DMS53 (cell line): ENCODE measurements around the gene GREB1.

Experiments
- DNase-seq: peaks from one replicate; lab custom pipeline; 2025; lab: John Stamatoyannopoulos, UW

GREB1 gene

DNA sequence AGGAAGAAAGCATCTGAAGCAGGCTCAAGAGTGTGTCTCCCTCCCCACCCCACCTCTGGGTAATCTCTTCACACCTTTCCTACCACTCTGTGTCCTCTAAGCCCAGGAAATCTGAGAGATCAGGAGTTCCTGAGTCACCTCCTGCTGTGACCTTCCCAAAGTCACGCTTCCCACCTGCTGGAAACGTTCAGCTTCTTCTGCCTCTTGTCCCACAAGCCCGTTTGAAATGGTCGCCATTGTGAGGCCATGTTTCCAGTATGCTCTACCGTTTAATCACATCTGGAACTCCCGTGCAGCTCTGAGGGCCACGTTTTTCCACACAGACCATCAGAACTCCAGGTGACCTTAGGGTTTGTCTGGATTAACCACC lies 25.9 kb downstream of the GREB1 start:
- no peak for DNase-seq

DNA sequence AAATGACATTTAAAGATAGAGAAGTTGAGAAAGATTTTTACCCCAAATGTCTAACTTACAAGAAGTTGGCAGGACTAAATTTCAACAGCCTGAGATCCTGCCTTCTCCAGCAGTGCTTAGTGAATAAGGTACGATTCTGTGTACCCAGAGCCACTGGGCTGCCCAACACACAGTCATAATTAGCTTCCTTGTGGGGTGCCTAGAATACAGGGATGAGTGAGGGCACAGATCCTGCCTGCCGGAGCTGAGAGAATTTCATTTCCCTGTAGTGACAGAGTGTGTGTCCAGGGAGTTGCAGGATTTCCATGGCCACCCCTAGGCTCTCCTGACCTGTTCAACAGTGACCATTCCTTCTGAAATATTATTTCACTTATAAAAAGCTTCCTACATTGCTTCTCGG lies 27.0 kb downstream of the GREB1 start:
- no peak for DNase-seq

DNA sequence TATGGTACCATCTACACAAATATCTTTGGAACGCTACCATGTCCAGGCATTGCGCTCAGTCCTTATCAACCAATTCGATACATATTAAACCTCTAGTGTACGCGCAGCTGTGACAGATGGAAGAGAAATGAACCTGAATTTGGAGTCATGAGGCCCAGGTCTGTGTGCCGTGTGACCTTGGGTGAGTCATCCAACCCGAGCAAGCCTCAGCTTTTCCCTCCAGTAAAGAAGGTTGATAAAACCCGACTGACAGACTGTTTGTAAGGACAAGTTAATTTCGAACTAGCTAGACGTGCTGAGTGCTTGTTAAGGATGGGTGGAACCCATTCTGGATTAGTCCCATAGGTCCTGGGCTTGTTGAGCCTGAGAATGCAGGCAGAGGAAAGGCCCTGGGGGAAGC lies 28.2 kb downstream of the GREB1 start:
- DNase-seq = peak; percentile 5

DNA sequence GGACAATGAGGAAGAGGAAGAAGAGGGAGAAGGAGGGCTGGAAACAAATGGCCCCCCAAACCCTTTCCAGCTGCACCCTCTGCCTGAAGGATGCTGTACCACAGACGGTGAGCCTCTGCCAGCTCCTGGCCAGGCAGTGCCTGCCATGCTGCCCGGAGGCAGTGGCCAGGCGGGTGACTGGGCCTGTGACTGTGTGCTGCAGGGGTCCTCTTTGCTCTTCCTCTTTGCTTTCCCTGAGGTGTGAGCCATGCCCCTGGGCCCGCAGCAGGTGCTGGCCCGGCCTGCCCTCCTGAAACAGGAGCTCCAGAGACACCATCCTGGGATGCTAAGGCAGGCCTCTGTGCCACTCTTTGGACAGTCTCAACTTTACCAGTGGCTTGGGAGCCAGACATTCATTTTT lies 28.6 kb downstream of the GREB1 start:
- DNase-seq = no peak

DNA sequence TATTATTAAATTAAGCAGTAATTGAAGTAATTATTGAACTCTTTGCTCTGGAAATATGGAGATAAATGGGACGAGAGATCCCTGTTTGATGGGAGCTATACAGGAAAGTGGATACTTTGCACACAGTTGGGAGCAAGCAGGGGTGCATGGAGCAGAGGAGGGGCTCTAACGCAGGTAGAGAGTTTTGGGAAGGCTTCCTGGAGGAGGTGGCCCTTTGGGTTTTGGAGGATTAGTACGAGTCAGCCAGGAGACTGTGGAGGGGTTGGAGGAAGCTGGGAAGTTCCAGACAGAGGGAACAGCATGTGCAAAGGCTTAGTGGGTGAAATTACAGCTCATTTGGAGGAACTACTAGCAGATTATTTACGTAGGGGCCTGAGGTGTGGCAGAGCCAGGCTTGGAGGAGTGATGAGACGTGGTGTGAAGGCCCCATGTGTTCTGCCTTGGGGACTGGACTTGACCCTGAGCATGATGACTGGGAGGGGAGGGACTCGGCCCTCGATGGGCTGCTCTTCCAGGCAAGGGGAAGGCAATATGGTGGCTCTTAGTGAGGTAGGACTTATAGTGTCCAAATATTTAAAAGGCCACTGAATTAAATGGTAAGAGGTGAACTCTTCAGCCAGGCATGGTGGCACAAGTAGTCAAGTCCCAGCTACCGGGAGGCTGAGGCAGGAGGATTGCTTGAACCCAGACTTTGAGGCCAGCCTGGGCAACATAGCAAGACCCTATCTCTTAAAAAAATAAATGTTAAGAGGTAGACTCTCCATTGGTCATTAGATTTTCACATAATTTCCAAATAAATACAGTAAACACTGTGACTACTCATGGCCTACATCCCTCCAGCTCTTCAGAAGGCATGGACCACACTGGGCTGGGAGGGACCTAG lies 30.2 kb downstream of the GREB1 start:
- no peak for DNase-seq

DNA sequence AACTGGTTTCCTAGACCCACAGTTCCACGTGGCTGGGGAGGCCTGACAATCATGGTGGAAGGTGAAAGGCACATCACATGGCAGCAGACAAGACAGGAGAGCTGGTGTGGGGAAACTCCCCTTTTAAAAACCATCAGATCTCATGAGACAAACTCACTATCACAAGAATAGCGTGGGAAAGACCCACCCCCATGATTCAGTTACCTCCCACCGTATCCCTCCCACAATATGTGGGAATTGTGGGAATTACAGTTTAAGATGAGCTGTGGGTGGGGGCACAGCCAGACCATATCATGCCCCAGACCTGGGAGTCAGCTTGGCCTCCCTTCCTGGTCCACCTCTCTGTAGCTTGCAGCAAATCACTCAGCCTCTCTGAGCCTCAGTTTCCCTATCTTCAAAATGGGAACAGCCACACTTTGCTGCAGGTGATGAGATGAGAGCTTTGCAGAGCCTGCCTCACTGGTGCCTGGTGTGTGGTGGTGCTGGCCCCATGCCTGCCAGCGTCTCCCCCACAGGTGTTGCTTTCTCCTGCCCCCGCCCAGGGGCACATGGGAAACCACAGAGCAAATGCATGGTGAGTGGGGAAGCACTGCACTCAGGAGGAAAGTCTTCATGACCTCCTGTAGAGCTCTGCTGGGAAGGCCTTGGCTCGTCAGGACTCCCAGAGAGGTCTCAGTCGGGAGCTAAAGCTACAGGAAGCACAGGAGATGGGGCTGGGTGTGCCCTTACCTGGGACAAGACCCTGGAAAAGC lies 31.1 kb downstream of the GREB1 start:
- no peak for DNase-seq

DNA sequence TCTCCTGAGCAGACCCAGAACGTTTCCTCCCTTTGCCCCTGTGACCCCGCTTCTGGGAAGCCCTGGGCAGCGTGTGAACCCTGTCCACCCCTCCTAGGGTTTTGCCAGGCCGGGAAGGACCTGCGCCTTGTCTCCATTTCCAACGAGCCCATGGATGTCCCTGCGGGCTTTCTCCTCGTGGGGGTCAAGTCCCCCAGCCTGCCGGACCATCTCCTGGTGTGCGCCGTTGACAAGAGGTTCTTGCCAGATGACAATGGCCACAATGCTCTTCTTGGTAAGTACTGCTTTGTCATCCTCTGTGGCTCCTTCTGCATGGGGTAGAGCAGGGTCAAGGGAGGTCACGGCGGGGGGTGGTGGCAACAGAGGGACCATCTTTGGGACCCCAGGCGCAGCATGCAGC lies 32.5 kb downstream of the GREB1 start:
- DNase-seq = no peak

DNA sequence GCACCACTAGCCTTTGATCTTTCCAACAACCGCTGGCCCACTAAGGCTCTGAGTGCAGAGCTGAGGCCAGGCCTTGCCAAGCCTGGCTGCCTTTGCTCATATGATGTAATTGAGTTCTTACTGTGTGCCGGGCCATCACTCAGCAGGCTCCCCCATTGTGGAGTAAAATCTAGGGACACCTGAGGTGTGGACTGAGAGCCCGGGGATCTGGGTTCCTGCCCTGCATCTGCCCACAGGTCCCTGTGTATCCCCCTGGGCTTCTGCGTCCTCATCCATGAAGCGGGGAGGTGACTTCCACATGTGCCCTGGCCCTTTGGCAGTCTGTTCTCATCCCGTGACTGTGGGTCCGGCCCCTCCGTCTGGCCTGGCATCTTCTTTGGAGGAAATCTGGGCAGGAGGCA lies 33.8 kb downstream of the GREB1 start:
- DNase-seq = no peak

DNA sequence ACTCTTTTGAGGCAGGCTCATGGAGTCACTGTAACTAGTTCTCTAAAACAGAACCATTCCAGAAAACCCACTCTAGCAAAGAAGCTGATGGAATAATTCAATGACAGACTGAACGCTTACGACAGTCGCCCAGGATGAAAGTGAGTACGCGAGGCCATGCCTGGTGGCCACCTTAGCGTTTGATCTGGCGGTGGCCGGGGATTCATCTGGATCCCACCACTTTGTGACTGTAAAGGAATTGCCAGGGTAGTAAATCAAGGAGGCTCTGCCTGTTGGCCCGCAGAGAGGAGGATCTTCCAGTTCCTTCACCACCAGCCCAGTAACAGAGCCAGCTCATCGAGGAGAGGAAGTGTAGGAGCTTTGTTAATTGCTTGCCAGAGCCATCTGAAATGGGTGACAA lies 34.6 kb downstream of the GREB1 start:
- DNase-seq = no peak

DNA sequence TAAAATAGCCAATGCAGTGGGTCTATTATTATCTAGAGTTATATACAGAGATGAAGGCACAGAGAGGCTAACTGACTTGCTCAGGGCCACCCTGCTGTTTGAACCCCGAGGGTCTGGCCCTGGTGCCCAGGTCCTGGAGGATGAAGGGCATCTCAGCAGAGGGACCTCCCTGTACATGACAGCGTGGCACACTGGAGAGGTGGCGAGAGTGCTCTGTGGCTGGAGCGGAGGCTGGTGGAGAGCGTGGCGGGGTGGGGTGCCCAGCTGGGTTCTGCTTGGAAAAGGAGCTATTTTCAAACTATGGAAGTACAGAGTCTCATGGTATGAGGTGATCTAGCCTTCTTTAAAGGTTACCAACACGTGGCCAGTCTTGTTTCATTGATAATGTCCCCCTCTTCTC lies 35.8 kb downstream of the GREB1 start:
- DNase-seq = no peak

DNA sequence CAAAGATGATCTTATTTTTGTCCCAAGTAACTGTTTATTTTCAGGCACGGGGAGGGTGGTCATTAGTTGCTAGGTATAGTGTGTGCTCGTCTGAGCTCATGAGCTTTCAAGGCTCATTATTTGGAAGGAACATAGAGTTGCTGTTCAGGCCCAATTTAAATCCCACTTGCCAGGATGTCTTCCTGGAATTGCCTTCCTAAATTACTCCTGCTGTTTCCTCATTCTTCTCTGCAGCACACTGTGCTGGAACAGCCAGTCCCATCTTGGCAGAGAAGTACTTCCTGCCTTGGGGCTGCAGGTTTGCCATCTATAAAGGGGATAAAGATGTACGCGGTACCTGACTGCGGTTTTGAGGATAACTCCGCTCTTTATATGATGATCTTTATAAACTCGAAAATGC lies 37.3 kb downstream of the GREB1 start:
- DNase-seq = no peak

DNA sequence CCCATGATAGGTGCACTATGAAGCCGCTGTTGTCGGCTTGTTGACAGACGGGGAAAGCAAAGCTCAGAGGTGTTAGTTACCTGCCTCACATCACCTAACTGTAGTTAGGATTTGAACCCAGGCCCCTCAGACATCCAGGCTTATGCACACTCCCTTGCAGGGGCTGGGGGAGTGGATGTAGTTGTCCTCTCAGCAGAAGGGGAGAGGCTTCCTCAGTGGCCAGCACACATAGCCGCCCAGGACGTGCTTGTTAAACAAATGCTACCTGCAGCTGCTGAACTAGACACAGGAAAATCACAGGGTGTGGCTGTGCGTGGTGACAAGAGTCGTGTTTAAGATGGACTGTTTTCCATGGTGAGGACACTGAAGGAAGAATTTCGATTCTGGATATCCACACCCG lies 39.2 kb downstream of the GREB1 start:
- DNase-seq = no peak

DNA sequence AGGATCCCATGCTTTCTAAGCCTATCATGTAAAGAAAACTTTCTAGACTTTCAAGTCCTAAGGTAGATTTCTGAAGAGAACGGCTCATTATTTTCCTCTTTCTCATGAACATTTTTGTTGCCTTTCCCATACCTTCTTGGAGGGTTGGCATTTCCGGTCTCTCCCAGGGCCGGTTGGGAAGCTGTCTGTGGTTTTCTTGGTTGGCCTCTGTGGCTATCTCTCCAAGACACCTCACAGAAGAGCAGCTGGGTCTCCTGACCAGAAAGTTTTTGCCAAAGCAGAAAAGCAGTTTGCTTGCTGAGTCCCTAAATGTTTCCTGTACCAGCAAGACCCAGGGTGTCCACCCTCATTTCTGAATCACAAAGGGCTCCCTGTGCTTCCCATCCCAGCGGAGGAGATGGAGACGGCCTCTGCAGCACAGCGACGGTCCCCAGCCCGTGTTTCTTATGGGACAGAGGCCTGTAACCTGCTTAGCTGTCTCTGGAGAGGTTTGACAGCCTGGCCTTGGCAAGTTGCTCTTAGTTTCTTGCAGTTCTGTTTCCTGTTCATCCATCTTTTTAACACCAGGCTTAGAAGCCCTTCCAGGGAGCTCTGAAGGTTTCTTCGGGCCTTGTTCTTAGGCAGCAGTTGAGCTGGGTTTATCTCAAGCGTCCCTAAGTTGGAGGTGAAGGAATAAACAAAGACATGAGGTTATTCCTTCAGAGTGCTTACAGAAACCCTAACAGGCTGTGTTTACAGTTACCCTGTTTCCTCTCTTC lies 39.8 kb downstream of the GREB1 start:
- DNase-seq = no peak

DNA sequence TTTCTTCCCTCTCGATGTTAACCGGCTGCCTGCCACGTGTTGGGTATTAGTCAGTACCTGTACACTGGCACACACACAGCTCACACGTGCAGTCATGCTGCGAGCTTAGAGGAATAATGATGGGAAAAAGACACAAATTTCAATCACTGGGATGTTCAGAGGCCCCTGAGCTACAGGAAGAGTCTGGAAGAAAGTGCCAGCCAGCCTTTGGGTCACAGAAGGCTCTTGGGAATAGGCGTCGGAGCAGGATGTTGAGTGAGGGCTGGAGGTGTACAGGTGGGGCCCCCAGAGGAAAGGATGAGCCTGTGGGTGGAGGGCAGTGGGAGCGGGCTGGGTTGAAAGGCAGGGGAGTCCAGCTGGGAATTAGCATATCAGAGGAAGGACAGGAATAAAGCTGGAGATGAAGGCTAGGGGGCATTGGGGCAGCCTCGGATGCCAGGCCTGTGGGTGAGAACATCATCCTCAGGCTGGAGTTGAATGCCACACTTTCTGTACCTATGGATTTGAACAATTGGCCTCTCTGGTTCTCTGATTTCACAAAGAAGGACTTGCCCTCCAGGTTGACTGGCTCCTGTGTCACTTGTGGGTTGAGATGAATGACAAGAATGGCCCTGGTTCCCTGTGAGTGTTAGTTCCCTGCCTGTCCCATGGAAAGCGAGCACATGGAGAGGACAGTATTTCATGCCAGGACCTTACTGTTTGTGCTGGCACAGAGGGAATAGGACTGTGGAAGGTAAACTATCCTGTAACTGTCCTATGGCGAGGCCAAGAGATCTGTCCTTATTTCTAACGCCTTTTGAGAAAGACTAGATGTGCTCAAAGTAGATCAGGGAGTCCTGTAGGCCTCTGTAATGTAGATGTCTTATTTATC lies 40.6 kb downstream of the GREB1 start:
- DNase-seq = no peak

DNA sequence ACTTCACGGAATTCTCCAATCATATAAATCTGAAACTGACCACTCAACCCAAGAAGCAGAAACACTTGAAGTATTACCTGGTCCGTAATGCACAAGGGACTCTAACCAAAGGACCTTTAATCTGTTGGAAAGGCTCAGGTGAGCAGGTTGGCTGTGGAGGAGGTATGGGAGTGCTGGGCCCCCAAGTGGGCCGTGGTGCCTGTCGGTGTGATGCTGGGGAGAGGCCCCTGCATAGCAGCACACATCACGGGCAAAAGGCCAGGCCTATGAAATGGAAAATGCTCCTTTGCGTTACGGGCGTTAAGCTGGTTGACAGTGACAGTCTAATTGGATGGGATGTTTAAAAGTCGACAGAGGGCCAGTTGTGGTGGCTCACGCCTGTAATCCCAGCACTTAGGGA lies 42.6 kb downstream of the GREB1 start:
- no peak for DNase-seq

DNA sequence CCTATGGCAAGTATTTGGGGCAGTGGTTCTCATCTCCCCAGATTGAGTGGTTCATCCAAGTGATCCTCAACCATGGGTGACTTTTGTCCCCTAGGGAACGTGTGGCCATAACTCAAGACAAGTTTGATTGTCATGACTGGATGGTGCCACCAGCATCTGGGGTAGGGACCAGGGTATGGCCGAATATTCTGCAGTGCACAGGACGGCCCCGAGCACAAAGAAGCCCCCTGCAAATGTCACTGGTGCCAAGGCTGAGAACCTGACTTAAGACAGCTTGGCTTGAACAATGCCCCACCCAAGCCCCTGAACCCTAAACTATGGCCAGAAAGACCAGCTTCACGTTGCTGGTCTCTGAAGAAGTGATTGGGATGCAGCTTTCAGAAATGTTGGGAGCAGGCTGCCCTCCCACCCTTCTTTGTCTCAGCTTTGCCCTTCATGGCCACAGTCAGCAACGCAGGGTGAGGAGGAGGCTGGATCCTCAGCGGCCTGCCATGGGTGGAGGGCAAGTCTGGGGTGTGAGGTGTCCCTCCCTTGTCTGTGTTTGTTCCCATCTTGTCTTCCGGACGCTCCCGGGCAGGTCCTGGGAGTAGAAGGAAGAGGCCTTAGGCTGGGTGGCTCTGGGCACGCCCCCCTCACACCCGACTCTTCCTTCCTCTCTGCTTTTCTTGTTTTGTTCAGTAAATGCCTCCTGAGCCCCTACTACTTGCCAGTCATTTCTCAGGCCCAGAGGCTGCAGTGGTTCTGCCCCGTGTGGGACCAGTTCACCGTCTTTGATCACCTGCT lies 43.4 kb downstream of the GREB1 start:
- no peak for DNase-seq

DNA sequence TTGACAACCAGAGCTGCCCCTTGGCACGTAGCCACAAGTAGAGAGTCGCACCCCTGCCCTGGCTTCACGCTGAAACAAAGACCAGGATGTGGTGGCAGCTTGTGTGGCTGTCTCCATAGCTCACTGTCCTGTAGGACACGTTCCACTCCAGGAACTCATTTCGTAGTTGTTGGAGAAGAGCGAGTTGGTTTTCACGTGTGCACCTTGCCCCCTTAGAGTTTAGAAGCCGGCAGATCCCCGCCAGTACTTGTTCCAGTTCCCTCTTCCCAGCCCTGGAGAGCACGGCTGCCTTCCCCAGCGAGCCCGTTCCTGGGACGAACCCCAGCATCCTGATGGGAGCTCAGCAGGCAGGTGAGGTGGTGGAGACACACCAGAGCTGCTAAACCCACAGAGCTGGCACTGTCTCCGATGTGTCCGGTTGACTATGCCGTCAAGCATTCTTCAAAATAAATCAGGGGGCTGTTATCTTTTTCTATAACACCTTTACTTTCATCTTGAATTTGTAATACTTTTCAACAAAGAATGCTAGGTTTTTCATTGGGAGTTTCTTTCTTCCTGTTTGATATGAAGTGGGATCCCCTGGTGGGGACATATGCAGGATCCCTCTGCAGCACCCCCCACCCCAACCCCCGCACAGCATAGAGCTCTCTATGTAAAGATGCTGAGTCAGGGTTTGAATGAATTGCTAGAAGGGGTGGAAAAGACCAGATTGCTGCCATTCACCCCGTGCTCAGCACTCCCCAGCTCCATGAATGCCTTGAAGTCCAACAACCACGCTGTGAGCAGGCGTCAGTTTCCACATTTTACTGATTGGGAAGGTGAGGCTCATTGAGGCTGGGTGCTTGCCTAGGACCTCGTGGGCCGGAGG lies 44.5 kb downstream of the GREB1 start:
- no peak for DNase-seq

DNA sequence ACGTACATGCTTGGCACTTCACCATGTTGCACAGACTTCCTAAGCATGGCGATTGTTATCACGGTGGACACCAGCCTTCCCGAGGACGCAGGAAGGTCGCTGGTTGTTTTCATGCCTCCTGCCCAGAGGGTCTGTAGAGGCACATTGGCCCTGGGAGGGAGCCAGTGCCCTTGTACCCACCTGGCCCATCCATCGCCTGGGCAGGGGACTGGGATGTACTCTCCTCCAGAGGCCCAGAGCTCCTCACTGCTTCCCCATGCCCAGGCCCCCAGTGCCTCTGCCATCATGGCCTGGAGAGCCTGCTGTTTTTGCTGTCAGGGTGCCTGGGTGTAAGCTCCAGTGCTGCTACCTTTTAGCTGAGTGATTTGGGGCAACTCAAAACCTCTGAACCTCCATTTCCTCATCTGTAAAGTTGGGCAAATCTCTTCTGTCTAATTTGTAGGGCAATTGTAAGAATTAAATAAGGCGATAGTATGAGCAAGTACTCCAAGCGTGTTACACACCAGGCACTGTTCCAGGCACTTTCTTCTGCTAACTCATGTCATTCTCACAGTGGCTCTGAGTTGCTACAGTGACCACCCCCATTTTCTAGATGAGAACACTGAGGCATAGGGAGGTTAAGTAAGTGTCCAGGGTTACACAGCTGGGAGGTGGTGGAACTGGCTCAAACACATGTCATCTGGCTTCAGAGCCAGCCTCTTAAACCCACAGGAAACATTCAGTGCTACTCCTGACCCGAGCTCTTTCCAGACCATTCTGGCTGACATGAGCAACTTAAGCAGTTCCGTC lies 45.3 kb downstream of the GREB1 start:
- DNase-seq = no peak
